Naive thymus-derived CD4-positive, alpha-beta T cell (primary cell): ENCODE data around the gene ATAD1. TPM values are rescaled to one million over a fixed set of nuclear protein-coding genes. Genes with fewer than 3 reads are reported as not detected.
A peak's percentile ranks its signal among the peaks of the same experiment; 100 is the strongest.
"Not testable (repeated sequence)": the region's sequence is repeated elsewhere in the genome, so short reads cannot be mapped to it uniquely, and the experiment has no call there.

ENCODE experiments used
- ATAC-seq: fragments of 150-1000 bp; cut with Tn5 transposase; 2 replicates; pipeline ENCODE4 v1.10.0; 2021; ENCODE audit warnings: mild to moderate bottlenecking, moderate library complexity
- CTCF ChIA-PET: fragments of 350-600 bp; sonication (Branson Sonifier 250); formaldehyde crosslinking; loops from one replicate; lab custom pipeline; 2021; ENCODE audit warnings: antibody characterized with exemption; lab: Charles Lee
- POLR2A ChIA-PET: fragments of 350-600 bp; sonication (Branson Sonifier 250); formaldehyde crosslinking; loops from one replicate; lab custom pipeline; 2021; ENCODE audit warnings: antibody characterized with exemption, inconsistent platforms; lab: Charles Lee
- DNase-seq, 9 donors: peaks; one replicate each; pipeline versions ENCODE4 v3.0.0 to v3.0.0-alpha.2; 2020 to 2022; ENCODE audit warnings: mixed read lengths in 1 of 9
- H3K27ac ChIP-seq: one replicate; pipeline ENCODE4 v1.7.0; 2013; ENCODE audit warnings: mild to moderate bottlenecking, low read depth, low read length, moderate library complexity
- H3K27me3 ChIP-seq, 2 donors: one replicate each; pipeline ENCODE4 v1.7.0; 2013; ENCODE audit warnings: low read length in 2 of 2, mild to moderate bottlenecking in 2 of 2, moderate library complexity in 2 of 2; ENCODE audit not compliant: control insufficient read depth in 2 of 2, insufficient read depth in 2 of 2
- H3K36me3 ChIP-seq, 3 experiments: 1 replicate in 2 of 3; 2 replicates in 1 of 3; pipeline ENCODE4 v1.7.0; 2013; ENCODE audit warnings: low read length in 3 of 3, mild to moderate bottlenecking in 3 of 3, moderate library complexity in 1 of 3; ENCODE audit not compliant: insufficient read depth in 3 of 3, control insufficient read depth in 2 of 3
- H3K4me1 ChIP-seq, 2 donors: one replicate each; pipeline ENCODE4 v1.7.0; 2013; ENCODE audit warnings: low read length in 2 of 2, mild to moderate bottlenecking in 2 of 2, moderate library complexity in 1 of 2; ENCODE audit not compliant: control insufficient read depth in 2 of 2, insufficient read depth in 2 of 2
- H3K4me3 ChIP-seq: 2 replicates; pipeline ENCODE4 v1.7.0; 2013; ENCODE audit warnings: mild to moderate bottlenecking, low read length
- H3K9me3 ChIP-seq, 3 experiments: 1 replicate in 2 of 3; 2 replicates in 1 of 3; pipeline ENCODE4 v1.7.0; 2013; ENCODE audit warnings: low read length in 3 of 3; ENCODE audit not compliant: control insufficient read depth in 2 of 3
- H3K27ac Mint-ChIP-seq, 9 donors: one replicate each; pipeline ENCODE4 v1.8.0; 2020 to 2022; ENCODE audit warnings: mixed read lengths in 9 of 9, mild to moderate bottlenecking in 8 of 9, moderate library complexity in 5 of 9, inconsistent platforms in 2 of 9
- H3K27me3 Mint-ChIP-seq, 5 donors: one replicate each; pipeline ENCODE4 v1.8.0; 2021 to 2022; ENCODE audit warnings: mixed read lengths in 5 of 5, mild to moderate bottlenecking in 1 of 5
- H3K36me3 Mint-ChIP-seq, 5 donors: one replicate each; pipeline ENCODE4 v1.8.0; 2020 to 2022; ENCODE audit warnings: mixed read lengths in 5 of 5, mild to moderate bottlenecking in 3 of 5, inconsistent platforms in 1 of 5
- H3K4me1 Mint-ChIP-seq, 7 donors: one replicate each; pipeline ENCODE4 v1.8.0; 2020 to 2022; ENCODE audit warnings: mixed read lengths in 7 of 7, mild to moderate bottlenecking in 3 of 7, inconsistent platforms in 1 of 7
- H3K4me3 Mint-ChIP-seq, 10 donors: one replicate each; pipeline ENCODE4 v1.8.0; 2020 to 2022; ENCODE audit warnings: mild to moderate bottlenecking in 10 of 10, mixed read lengths in 10 of 10, moderate library complexity in 6 of 10, inconsistent platforms in 2 of 10
- H3K9me3 Mint-ChIP-seq, 11 donors: one replicate each; pipeline ENCODE4 v1.8.0; 2020 to 2022; ENCODE audit warnings: mixed read lengths in 11 of 11, mild to moderate bottlenecking in 4 of 11, inconsistent platforms in 1 of 11, moderate library complexity in 1 of 11
- intact Hi-C, 2 donors: fragments of 100-400 bp; cut with micrococcal nuclease; formaldehyde crosslinking; loops; one replicate each; pipeline ENCODE4 v1.15.1; 2023
- polyA plus RNA-seq, 2 donors: library from polyadenylated mRNA; unstranded; fragments of 300-500 nt; fragmentation: Illumina TruSeq; gene quantifications; one replicate each; pipeline ENCODE4 v1.2.3, GENCODE V29; 2021
- total RNA-seq, 6 experiments: library from RNA in 5 of 6; stranded (reverse) in 5 of 6; gene quantifications; 1 replicate in 5 of 6; 2 replicates in 1 of 6; pipeline ENCODE4 v1.2.3 and lab custom pipeline; 2021 to 2026

The ATAD1 gene
- total and polyA plus RNA-seq, 7 experiments from 2014 or later = 33.5 to 53.4 (median 38.6) TPM

DNA sequence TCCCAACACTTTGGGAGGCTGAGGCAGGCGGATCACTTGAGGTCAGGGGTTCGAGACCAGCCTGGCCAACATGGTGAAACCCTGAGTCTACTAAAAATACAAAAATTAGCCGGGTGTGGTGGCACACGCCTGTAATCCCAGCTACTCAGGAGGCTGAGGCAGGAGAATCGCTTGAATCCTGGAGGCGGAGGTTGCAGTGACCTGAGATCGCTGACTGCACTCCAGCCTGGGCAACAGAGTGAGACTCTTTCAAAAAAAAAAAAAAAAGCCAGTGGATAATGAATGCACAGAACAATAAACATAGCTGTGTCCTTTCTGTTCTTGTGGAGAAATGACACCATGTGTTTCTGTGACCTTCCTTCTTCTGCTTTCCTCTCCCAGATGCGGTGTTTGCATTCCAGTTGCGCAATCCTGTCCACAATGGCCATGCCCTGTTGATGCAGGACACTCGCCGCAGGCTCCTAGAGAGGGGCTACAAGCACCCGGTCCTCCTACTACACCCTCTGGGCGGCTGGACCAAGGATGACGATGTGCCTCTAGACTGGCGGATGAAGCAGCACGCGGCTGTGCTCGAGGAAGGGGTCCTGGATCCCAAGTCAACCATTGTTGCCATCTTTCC, 74.9 kb downstream of the ATAD1 start:
- POLR2A ChIA-PET = not testable (repeated sequence)
- ATAC-seq = peak; percentile 27

DNA sequence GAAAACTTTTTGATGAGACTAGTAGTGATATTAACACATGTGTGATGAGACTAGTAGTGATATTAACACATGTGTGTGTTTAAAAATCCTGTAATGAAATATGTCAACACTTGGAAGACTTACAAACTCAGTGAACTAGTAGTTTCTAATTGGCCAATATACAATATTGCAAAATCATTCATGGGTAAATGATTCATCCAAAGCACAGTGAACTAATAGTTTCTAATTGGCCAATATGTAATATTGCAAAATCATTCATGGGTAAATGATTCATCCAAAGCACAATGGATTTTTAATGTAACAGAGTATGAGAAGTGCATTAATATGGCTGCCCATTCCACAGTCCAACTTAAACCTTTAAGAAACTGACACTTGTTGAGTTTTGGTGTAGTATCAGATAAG, 77.8 kb downstream of the ATAD1 start:
- CTCF ChIA-PET = interaction anchor here (0.6 to 0.9 kb wide), 2 partner anchors 20 to 326 kb away, joined by 3 to 4 read pairs; no protein-coding TSS in a partner anchor
- no peaks in the 10 kb centered on the region for H3K4me1 ChIP-seq
- POLR2A ChIA-PET = no interaction called here
- H3K36me3 ChIP-seq = no peaks in the 10 kb centered on the region
- DNase-seq (no peak), ATAC-seq (peak; percentile 56)
- no peak overlapping the region for H3K27ac ChIP-seq
- peaks cover 11 to 21% (median 18%) of the 10 kb centered on the region in 5 donors for H3K27me3 Mint-ChIP-seq
- H3K4me3 Mint-ChIP-seq = no peak overlapping the region
- peaks cover 0 to 3% (median 0%) of the 10 kb centered on the region in 5 donors for H3K36me3 Mint-ChIP-seq
- no peaks in the 10 kb centered on the region for H3K27me3 ChIP-seq
- peaks cover 0 to 4% (median 0%) of the 10 kb centered on the region in 7 donors for H3K4me1 Mint-ChIP-seq
- intact Hi-C loops = no loop called here
- no peaks in the 10 kb centered on the region for H3K9me3 ChIP-seq
- peaks cover 0 to 1% (median 0%) of the 10 kb centered on the region in 11 donors for H3K9me3 Mint-ChIP-seq
- H3K27ac Mint-ChIP-seq = no peak overlapping the region
- H3K4me3 ChIP-seq = no peak overlapping the region

More for the DNA sequence above, 74.9 kb downstream of the ATAD1 start:
- CTCF ChIA-PET, H3K4me3 ChIP-seq, H3K9me3 Mint-ChIP-seq, DNase-seq, H3K4me1 ChIP-seq, H3K4me3 Mint-ChIP-seq, H3K27me3 ChIP-seq, H3K27ac Mint-ChIP-seq, H3K4me1 Mint-ChIP-seq, H3K36me3 ChIP-seq, H3K27ac ChIP-seq, H3K36me3 Mint-ChIP-seq, H3K9me3 ChIP-seq, intact Hi-C loops: not testable (repeated sequence)
- peaks cover under 1 to 10% (median 3%) of the 10 kb centered on the region in 5 donors for H3K27me3 Mint-ChIP-seq

DNA sequence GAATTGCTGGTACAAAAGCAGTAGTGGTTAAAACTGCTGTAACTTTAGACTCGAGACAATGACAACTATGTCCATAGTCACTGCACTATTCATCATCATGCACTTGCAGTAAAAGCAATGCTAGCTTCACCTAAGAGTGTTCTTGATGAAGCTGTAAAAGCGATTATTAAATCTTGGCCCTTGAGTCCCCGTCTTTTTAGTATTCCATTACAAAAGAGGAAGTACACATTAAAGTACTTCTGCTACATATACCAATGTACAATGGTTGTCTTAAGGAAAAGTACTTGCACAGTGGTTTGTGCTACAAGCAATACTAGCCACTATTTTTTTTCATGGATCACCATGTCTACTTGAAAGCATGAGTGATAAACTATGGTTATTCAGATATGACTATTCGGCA, 78.3 kb downstream of the ATAD1 start:
- Histone ChIP-seq H3K27me3 (no peaks in the 10 kb centered on the region), H3K4me1 (no peaks in the 10 kb centered on the region), H3K27ac (no peak overlapping the region), H3K36me3 (no peaks in the 10 kb centered on the region), H3K4me3 (no peak overlapping the region), H3K9me3 (no peaks in the 10 kb centered on the region)
- ChIA-PET CTCF (interaction anchor here (0.9 kb wide), 1 partner anchor 20 kb away, joined by 3 read pairs; no protein-coding TSS in a partner anchor), POLR2A (no interaction called here)
- no peak overlapping the region for H3K27ac Mint-ChIP-seq
- intact Hi-C loops = loop anchor here in 1 of 2 donors (10.0 kb wide), 1 partner anchor 205 kb away; no protein-coding TSS in a partner anchor
- H3K4me3 Mint-ChIP-seq = no peak overlapping the region
- peaks cover 0 to 3% (median 0%) of the 10 kb centered on the region in 5 donors for H3K36me3 Mint-ChIP-seq
- H3K4me1 Mint-ChIP-seq = peaks cover 0 to 8% (median 0%) of the 10 kb centered on the region in 7 donors
- ATAC-seq (peak; percentile 57), DNase-seq (no peak)
- H3K27me3 Mint-ChIP-seq = peaks cover 14 to 26% (median 23%) of the 10 kb centered on the region in 5 donors
- peaks cover 0 to 1% (median 0%) of the 10 kb centered on the region in 11 donors for H3K9me3 Mint-ChIP-seq

DNA sequence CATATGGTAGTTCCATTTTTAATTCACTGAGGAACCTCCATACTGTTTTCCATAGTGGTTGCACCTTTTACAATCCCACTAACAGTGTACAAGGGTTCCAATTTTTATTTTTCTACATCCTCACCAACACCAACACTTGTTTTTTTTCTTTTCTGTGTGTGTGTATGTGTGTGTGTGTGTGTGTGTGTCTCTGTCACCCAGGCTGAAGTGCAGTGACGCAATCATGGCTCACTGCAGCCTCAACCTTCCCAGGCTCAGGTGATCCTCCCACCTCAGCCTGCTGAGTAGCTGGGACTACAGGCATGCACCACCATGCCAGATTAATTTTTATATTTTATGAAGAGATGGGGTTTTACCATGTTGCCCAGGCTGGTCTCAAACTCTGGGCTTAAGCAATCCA, 79.8 kb downstream of the ATAD1 start:
- H3K36me3 Mint-ChIP-seq, CTCF ChIA-PET, H3K9me3 Mint-ChIP-seq, H3K27me3 ChIP-seq, H3K36me3 ChIP-seq, H3K4me1 ChIP-seq, H3K4me3 Mint-ChIP-seq, POLR2A ChIA-PET, H3K27ac ChIP-seq, H3K4me3 ChIP-seq, H3K9me3 ChIP-seq, ATAC-seq, H3K27ac Mint-ChIP-seq, DNase-seq: not testable (repeated sequence)
- Mint-ChIP-seq H3K27me3 (peaks cover 20 to 33% (median 26%) of the 10 kb centered on the region in 5 donors), H3K4me1 (peaks cover 0 to 13% (median 0%) of the 10 kb centered on the region in 7 donors)
- intact Hi-C loops = loop anchor here in 1 of 2 donors (10.0 kb wide), 1 partner anchor 203 kb away; no protein-coding TSS in a partner anchor

DNA sequence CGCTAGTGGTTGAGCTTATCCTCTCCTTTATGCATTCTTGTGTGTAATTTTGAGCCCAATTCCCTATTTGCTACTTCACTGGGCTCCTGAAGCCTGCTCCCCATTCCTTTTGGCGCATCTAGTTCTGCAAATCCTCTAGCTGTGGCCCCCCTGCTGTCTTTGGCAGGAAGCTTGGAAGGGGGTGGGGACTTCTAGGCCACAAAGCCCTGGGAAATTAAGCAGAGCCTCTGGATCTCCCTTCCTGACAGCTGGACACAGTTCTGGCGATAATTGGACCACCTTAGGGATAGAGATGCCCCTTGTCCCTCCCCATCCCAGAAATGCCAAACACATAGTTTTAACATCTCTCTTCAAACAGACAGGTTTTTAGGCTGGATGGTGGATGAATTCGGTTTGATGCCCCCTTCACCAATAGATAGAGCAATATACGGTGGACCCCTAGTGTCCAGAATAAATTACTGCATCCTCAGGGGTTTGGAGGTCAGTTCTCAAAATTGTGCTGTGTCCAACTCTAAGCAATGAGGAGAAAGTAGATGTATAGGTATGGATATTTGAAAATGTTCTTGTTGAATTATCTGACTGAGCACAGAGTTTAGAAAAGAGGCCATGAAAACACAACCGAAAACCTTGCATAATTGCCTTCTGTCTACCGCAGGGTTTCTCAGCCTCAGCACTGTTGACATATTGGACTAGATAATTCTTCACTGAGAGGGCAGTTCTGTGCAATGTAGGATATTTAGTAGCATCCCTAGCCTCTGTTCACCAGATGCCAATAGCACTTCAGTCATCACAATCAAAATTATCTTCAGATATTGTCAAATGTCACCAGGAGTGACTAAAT, 82.8 kb downstream of the ATAD1 start:
- Mint-ChIP-seq H3K9me3 (peaks cover 0 to 1% (median 0%) of the 10 kb centered on the region in 11 donors), H3K27me3 (peaks cover 23 to 33% (median 26%) of the 10 kb centered on the region in 5 donors), H3K4me1 (peaks cover 0 to 13% (median 0%) of the 10 kb centered on the region in 7 donors), H3K27ac (no peak overlapping the region), H3K4me3 (no peak overlapping the region), H3K36me3 (peaks cover 0 to 3% (median 0%) of the 10 kb centered on the region in 5 donors)
- intact Hi-C loops = loop anchor here (1.0 to 10.0 kb wide), 3 partner anchors 79 to 202 kb away; no protein-coding TSS in a partner anchor
- CTCF ChIA-PET = no interaction called here
- H3K4me1 ChIP-seq = no peaks in the 10 kb centered on the region
- DNase-seq = peak in 2 of 9 donors; percentile 2 to 3
- H3K9me3 ChIP-seq = no peaks in the 10 kb centered on the region
- POLR2A ChIA-PET = no interaction called here
- no peak overlapping the region for H3K27ac ChIP-seq
- H3K27me3 ChIP-seq = no peaks in the 10 kb centered on the region
- no peak overlapping the region for H3K4me3 ChIP-seq
- ATAC-seq = peak; percentile 55
- H3K36me3 ChIP-seq = no peaks in the 10 kb centered on the region

DNA sequence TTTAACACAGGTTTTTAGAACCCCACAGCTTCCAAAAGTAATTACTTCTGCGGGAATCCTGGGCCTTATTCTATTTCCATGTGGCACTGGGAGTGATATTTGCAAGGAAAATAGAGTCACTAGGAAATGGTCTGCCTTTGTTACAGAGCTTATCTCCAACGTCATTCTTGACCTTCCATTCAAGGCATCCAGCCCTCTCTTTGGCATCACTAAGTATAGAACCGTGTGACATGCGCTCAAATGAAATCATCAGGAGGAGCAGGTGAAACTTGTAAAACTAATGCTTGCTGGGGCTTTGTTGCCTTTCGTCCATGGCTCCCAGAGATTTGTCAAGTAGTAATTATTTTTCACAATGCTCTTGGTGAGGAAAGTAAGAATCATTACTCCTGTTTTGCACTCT, 84.9 kb downstream of the ATAD1 start:
- peaks cover 20 to 33% (median 22%) of the 10 kb centered on the region in 5 donors for H3K27me3 Mint-ChIP-seq
- H3K36me3 Mint-ChIP-seq = peaks cover 0 to 3% (median 0%) of the 10 kb centered on the region in 5 donors
- no peak for DNase-seq
- H3K27me3 ChIP-seq = no peaks in the 10 kb centered on the region
- no peak for ATAC-seq
- no peak overlapping the region for H3K4me3 Mint-ChIP-seq
- ChIA-PET CTCF (interaction anchor here (0.5 kb wide), 1 partner anchor 199 kb away, joined by 3 read pairs; no protein-coding TSS in a partner anchor), POLR2A (no interaction called here)
- H3K4me3 ChIP-seq = no peak overlapping the region
- H3K36me3 ChIP-seq = no peaks in the 10 kb centered on the region
- no peaks in the 10 kb centered on the region for H3K4me1 ChIP-seq
- peaks cover 0 to 1% (median 0%) of the 10 kb centered on the region in 11 donors for H3K9me3 Mint-ChIP-seq
- H3K9me3 ChIP-seq = no peaks in the 10 kb centered on the region
- no peak overlapping the region for H3K27ac Mint-ChIP-seq
- H3K27ac ChIP-seq = no peak overlapping the region
- intact Hi-C loops = loop anchor here in 1 of 2 donors (10.0 kb wide), 1 partner anchor 198 kb away; no protein-coding TSS in a partner anchor
- H3K4me1 Mint-ChIP-seq = peaks cover 0 to 13% (median 0%) of the 10 kb centered on the region in 7 donors
